LNCAP (cell line): ENCODE data around the gene STK32B.

Experiments used
- TF ChIP-seq, protein P1 (sequence below): fragments of 450-650 bp; IDR thresholded peaks from 2 replicates; pipeline ENCODE4 v1.5.1; 2017; ENCODE audit warnings: mild to moderate bottlenecking

STK32B gene

DNA sequence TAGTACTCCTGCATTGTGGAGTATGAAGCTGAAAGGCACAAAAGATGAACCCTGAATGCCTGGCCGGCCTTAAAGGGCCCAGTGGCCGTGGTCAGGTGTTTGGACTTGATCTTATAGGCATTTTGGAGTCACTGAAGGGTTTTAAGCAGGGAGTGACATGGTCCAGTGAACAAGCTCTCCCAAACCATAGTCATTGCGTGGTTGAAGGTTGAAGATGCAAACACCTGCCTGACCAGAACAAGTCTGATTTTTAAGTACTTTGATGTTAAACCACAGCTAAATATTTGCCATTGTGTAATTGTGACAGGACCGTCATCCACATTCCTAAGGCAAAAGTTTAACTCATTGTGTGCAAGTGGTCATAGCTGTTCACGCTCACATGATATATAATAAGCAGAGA is 3.3 kb downstream of the STK32B start:
- TF ChIP-seq, protein P1, sequence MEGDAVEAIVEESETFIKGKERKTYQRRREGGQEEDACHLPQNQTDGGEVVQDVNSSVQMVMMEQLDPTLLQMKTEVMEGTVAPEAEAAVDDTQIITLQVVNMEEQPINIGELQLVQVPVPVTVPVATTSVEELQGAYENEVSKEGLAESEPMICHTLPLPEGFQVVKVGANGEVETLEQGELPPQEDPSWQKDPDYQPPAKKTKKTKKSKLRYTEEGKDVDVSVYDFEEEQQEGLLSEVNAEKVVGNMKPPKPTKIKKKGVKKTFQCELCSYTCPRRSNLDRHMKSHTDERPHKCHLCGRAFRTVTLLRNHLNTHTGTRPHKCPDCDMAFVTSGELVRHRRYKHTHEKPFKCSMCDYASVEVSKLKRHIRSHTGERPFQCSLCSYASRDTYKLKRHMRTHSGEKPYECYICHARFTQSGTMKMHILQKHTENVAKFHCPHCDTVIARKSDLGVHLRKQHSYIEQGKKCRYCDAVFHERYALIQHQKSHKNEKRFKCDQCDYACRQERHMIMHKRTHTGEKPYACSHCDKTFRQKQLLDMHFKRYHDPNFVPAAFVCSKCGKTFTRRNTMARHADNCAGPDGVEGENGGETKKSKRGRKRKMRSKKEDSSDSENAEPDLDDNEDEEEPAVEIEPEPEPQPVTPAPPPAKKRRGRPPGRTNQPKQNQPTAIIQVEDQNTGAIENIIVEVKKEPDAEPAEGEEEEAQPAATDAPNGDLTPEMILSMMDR, result no peak

- TF ChIP-seq, protein P1, result no peak
Measured at GRCh38 chr4:5055411-5055810, 4.1 kb downstream of the STK32B start.

DNA sequence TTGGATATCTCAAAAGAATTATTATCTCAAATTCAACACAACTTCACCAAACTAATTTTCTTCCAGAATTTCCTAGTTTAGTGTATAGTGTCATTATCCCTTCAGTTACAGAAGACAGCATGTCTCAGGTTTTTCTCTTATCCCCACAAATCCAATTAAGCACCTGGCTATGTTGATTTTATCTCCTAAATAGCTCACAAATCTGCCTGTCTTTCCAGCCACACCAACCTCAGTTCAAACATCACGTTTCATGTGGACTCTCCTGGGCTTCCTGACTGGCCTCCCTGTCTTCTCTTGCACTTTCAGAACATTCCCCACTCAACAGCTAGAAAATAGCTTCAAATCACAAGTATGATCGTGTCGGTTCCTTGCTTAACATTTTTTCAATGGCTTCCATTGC is 14.8 kb downstream of the STK32B start:
- TF ChIP-seq, protein P1, result no peak

DNA sequence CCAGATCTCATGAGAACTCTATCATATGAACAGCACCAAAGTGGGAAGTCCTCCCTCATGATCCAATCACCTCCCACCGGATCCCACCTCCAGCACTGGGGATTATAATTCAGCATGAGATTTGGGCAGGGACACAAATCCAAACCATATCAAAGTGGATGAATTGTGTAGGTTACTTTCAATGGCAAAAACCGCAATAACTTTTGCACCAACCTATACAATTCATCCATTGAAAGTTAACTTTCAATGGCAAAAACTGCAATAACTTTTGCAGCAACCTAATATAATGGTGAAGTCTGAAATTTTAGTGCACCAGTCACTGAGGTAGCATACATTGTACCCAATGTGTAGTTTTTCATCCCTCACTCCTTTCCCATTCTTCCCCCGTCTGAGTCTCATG is 16.6 kb downstream of the STK32B start:
- TF ChIP-seq, protein P1, result no peak

GRCh38 chr4:5069901-5070300 is 18.6 kb downstream of the STK32B start:
- TF ChIP-seq, protein P1, result no peak

GRCh38 chr4:5072948-5073347 is 21.7 kb downstream of the STK32B start:
- TF ChIP-seq, protein P1, result no peak

GRCh38 chr4:5078009-5078408 is 26.7 kb downstream of the STK32B start:
- TF ChIP-seq, protein P1, result no peak

DNA sequence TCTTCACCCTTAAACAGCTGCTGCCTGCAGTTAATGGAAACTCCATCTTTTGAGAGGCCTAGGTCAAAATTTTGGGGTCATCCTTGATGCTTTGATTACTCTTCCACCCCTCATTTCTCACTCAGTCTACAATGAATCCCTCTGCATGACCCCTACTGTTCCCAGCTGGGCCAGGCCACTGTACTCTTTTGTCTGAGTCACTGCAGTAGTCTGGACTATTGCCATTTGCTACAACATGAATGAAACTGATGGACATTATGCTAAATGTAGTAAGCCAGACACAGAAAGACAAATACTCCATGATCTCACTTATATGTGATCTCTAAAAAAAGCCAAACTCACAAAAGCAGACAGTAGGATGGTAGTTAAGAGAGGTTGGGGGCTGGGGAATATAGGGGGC is 28.3 kb downstream of the STK32B start:
- TF ChIP-seq, protein P1, result no peak
